Upper lobe of left lung (tissue), 4 donors: ENCODE data around the gene KLHL4.

Experiments
- CTCF ChIP-seq, 6 experiments: fragments of 450-650 bp in 4 of 6; fragments of 200-600 bp in 2 of 6; sonication (generic) in 2 of 6; IDR thresholded peaks; one replicate each; pipeline ENCODE4 v1.5.1; 2016 to 2019; ENCODE audit warnings: antibody characterized with exemption in 6 of 6
- EP300 ChIP-seq, 4 donors: sonication (generic); formaldehyde crosslinking; IDR thresholded peaks; one replicate each; pipeline ENCODE4 v1.5.1; 2017; ENCODE audit warnings: antibody characterized with exemption in 4 of 4, control low read depth in 2 of 4
- POLR2A ChIP-seq, 4 donors: fragments of 450-650 bp; IDR thresholded peaks; one replicate each; pipeline ENCODE4 v1.5.1; 2016 to 2017; ENCODE audit warnings: antibody characterized with exemption in 4 of 4, mild to moderate bottlenecking in 2 of 4

GRCh38 chrX:87621697-87622096 lies 104.1 kb downstream of the KLHL4 start:
- no peak for TF ChIP-seq CTCF (IDR thresholded peaks at IDR 0.05)
- TF ChIP-seq POLR2A (IDR thresholded peaks at IDR 0.05), result no peak
- TF ChIP-seq EP300 (IDR thresholded peaks at IDR 0.05), result no peak
